ENCODE results near the gene GRIN3B. TPM values are rescaled to one million over a fixed set of nuclear protein-coding genes. Genes with fewer than 3 reads are reported as not detected.

The GRIN3B gene
- total and polyA plus RNA-seq, 2 experiments from 2014 or later = 3.0 to 8.5 TPM

- DNase-seq (ENCODE audit: low read depth in 1 of 2, low spot score in 1 of 2) = no peak
Measured at GRCh38 chr19:1015782-1016646, 15.8 kb downstream of the GRIN3B start.

GRCh38 chr19:1016647-1017114 lies 16.5 kb downstream of the GRIN3B start:
- TF ChIP-seq CTCF (IDR thresholded peaks at IDR 0.05; ENCODE audit: low read depth, low read length) = no peak
- Histone ChIP-seq H3K27me3 (no peaks in the 10 kb centered on the region), H3K4me3 (no peak overlapping the region), H3K36me3 (peaks cover 13% of the 10 kb centered on the region), H3K9me3 (ENCODE audit: low read depth) (no peaks in the 10 kb centered on the region), H3K27ac (peak overlapping the region; percentile 36), H3K4me1 (ENCODE audit: low read depth) (peaks cover 35% of the 10 kb centered on the region)
- DNase-seq (ENCODE audit: low read depth in 1 of 2, low spot score in 1 of 2) = no peak

More at GRCh38 chr19:1015782-1016646, 15.8 kb downstream of the GRIN3B start:
- Histone ChIP-seq H3K4me3 (no peak overlapping the region), H3K36me3 (peaks cover 14% of the 10 kb centered on the region), H3K9me3 (ENCODE audit: low read depth) (no peaks in the 10 kb centered on the region), H3K4me1 (ENCODE audit: low read depth) (peaks cover 35% of the 10 kb centered on the region), H3K27me3 (no peaks in the 10 kb centered on the region), H3K27ac (peak overlapping the region; percentile 36)
- TF ChIP-seq CTCF (IDR thresholded peaks at IDR 0.05; ENCODE audit: low read depth, low read length) = no peak

- Histone ChIP-seq H3K27ac (peak overlapping the region; percentile 36), H3K4me3 (no peak overlapping the region), H3K9me3 (ENCODE audit: low read depth) (no peaks in the 10 kb centered on the region), H3K4me1 (ENCODE audit: low read depth) (peaks cover 35% of the 10 kb centered on the region), H3K36me3 (peaks cover 11% of the 10 kb centered on the region), H3K27me3 (no peaks in the 10 kb centered on the region)
- DNase-seq (ENCODE audit: low read depth in 1 of 2, low spot score in 1 of 2) = no peak
- no peak for TF ChIP-seq CTCF (IDR thresholded peaks at IDR 0.05; ENCODE audit: low read depth, low read length)
Measured at GRCh38 chr19:1017115-1017905, 17.1 kb downstream of the GRIN3B start.

GRCh38 chr19:1017906-1018305 lies 17.7 kb downstream of the GRIN3B start:
- no peak for TF ChIP-seq CTCF (IDR thresholded peaks at IDR 0.05; ENCODE audit: low read depth, low read length)
- no peaks in the 10 kb centered on the region for H3K27me3 ChIP-seq

GRCh38 chr19:1018393-1018792 lies 18.2 kb downstream of the GRIN3B start:
- TF ChIP-seq CTCF (IDR thresholded peaks at IDR 0.05; ENCODE audit: low read depth, low read length) = no peak
- Histone ChIP-seq H3K4me3 (no peak overlapping the region), H3K36me3 (peaks cover 7% of the 10 kb centered on the region), H3K27me3 (no peaks in the 10 kb centered on the region), H3K9me3 (ENCODE audit: low read depth) (no peaks in the 10 kb centered on the region), H3K27ac (no peak overlapping the region), H3K4me1 (ENCODE audit: low read depth) (peaks cover 35% of the 10 kb centered on the region)
- no peak for DNase-seq (ENCODE audit: low read depth in 1 of 2, low spot score in 1 of 2)

More at GRCh38 chr19:1017906-1018305, 17.7 kb downstream of the GRIN3B start:
- H3K36me3 ChIP-seq = peaks cover 9% of the 10 kb centered on the region
- no peak overlapping the region for H3K4me3 ChIP-seq
- no peak for DNase-seq (ENCODE audit: low read depth in 1 of 2, low spot score in 1 of 2)
- peaks cover 35% of the 10 kb centered on the region for H3K4me1 ChIP-seq (ENCODE audit: low read depth)
- H3K9me3 ChIP-seq (ENCODE audit: low read depth) = no peaks in the 10 kb centered on the region
- H3K27ac ChIP-seq = peak overlapping the region; percentile 36
